Activated T-cell treated with anti-CD3 and anti-CD28 coated beads for 24 hours (primary cell): ENCODE results near the gene IGF2BP2.

Experiments used
- DNase-seq: peaks from one replicate; pipeline ENCODE4 v3.0.0-alpha.2; 2020; ENCODE audit warnings: low read depth

Gene IGF2BP2

DNA sequence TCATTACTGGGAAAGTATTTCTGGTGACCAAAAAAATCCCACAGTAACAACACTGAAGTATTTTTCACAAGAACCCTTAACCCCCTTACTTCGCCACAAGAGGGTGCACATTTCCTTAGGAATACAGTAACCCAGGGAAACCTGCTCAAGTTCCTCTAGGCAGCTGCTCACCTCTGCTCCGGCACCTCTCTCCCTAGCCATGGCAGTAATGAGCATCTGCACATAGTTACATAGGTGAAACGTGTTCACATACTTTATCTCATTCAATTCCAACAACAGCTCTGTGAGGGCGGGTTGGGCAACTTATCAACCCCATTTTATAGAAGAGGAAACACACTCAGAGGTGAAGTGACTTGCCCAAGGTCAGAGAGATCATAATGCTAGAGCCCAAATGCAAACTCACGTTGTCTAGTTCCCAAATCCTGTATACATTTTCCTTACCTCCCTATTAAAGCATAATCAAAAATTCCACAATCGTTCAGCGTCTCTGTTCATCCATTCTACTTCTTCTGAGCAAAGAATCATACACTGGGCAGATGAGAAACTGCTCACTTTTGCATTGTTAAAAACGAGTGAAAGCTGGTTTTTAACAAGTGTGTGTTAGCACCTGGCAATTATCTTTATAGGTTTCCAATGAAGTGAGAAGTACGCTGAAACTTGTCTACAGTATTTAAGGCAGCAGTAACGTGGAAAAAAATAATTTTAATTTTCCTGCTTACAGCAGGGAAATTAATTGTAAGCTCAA lies 90.7 kb downstream of the IGF2BP2 start:
- DNase-seq = no peak

GRCh38 chr3:185732782-185733181 lies 92.1 kb downstream of the IGF2BP2 start:
- DNase-seq = no peak

DNA sequence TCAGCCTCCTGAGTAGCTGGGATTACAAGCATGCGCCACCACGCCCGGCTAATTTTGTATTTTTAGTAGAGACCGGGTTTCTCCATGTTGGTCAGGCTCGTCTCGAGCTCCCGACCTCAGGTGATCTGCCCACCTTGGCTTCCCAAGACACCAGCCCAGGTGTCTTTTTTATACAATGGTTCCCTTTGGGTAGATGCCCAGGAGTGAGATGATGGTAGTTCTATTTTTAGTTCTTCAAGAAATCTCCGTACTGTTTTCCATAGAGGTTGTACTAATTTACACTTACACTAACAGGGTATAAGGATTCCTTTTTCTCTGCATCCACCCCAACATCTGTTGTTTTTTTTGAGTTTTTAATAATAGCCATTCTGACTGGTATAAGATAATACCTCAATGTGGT lies 94.3 kb downstream of the IGF2BP2 start:
- no peak for DNase-seq

GRCh38 chr3:185729337-185730055 lies 95.3 kb downstream of the IGF2BP2 start:
- DNase-seq = no peak

- no peak for DNase-seq
Observed at GRCh38 chr3:185728630-185729336, 96.1 kb downstream of the IGF2BP2 start.

GRCh38 chr3:185727873-185728272 lies 97.0 kb downstream of the IGF2BP2 start:
- no peak for DNase-seq

DNA sequence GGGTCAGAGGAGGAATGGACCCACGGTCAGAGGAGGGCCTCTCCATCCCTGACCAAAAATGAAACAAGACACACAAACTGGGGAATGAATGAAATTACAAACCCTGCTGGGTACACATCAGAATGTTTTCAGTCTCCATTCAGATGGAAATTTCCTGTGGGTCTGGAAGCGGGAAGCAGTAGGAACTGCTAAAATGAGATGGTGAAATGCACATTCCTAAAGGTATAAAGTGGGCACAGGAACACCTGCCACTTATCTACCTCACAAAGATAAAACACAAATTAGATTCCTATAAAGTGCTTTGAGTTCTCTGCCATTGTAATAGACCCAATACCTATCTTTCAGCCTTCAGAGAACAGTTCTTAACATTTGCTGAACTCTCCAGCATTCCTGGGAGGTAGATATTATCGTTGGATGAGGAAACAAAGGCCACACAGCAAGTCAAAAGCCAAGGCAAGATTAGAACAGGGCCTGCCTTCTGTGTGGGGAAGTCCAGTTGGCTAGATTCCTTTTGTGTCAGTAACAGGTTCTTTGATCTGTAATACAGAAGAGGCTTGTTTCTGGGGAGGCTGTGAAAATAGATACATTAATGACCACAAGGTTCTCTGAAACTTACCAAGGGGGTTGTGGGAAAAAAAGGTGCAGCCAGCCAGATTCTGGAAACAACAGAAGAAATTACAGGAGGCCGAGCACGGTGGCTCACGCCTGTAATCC lies 98.4 kb downstream of the IGF2BP2 start:
- no peak for DNase-seq

GRCh38 chr3:185724761-185725160 lies 100.1 kb downstream of the IGF2BP2 start:
- no peak for DNase-seq

- DNase-seq = no peak
Observed at GRCh38 chr3:185724251-185724650, 100.6 kb downstream of the IGF2BP2 start.

DNA sequence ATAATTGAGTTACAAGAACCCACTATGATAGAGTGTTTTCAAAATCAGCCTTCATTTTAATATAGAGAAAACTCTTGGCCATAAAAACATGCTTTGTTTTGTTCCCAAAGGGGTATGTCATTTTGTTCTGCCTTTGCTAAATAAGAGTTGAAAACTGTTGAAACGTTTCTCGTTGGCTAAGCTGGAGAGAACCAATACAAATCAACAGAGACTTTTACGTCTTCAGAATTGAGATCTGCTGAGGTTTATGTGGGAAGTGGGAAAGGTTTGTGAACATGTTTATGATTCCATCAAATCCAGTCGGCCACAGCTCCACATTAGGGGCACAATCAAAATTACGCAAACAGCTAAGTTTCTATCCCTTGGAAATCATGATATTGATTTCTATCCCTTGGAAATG lies 102.0 kb downstream of the IGF2BP2 start:
- no peak for DNase-seq

DNA sequence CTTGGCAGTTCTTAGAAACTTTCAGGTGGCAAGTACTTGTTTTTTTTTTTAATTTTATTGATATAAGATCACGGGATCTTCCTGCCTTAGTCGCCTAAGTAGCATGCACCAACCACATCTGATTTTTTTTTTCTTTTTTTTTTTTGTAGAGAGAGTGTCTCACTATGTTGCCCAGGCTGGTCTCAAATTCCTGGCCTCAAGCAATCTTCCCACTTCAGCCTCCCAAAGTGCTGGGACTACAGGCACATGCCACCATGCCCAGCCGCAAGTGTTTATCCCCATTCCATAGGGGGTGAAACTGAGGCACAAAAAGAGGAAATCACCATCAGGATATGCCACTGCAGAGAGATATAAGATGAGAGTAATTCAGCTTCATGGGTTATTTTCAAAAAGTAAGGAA lies 102.9 kb downstream of the IGF2BP2 start:
- no peak for DNase-seq

GRCh38 chr3:185720326-185720725 lies 104.5 kb downstream of the IGF2BP2 start:
- DNase-seq = no peak

GRCh38 chr3:185718736-185719593 lies 105.9 kb downstream of the IGF2BP2 start:
- no peak for DNase-seq

DNA sequence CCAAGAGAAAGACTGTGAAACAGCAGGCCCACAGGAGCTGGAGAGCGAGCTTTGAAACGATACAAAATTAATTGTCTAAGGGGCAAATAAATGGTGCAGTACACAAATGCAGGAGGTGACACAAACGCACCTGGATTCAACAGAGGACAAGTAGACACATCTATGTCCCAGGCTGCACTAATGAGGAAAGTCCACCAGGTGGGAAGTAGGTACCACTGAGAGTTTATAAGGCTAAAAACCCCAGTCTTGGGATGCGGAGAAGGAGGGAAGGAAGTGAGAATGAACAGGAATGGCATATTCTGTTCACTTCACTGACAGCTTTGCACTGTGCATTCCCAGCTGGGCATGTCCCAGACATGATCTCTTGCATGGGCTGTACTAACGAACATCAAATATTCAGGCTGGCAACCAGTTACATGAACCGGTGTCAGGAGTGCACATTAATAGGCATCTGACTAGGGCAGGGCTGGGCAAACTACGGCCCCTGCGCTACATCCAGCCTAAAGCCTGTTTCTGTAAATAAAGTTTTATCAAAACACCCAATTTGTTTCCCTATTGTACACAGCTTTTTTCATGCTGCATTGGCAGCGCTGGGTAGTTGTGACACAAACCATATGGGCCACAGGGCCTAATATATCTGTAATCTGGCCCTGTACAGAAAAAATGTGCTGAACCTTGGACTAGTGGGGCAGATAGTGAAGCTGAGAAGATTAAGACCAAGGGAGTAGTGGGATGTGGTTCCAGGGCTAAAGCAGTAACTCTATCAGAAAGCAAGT lies 107.0 kb downstream of the IGF2BP2 start:
- no peak for DNase-seq

GRCh38 chr3:185717121-185717520 lies 107.7 kb downstream of the IGF2BP2 start:
- DNase-seq = no peak

DNA sequence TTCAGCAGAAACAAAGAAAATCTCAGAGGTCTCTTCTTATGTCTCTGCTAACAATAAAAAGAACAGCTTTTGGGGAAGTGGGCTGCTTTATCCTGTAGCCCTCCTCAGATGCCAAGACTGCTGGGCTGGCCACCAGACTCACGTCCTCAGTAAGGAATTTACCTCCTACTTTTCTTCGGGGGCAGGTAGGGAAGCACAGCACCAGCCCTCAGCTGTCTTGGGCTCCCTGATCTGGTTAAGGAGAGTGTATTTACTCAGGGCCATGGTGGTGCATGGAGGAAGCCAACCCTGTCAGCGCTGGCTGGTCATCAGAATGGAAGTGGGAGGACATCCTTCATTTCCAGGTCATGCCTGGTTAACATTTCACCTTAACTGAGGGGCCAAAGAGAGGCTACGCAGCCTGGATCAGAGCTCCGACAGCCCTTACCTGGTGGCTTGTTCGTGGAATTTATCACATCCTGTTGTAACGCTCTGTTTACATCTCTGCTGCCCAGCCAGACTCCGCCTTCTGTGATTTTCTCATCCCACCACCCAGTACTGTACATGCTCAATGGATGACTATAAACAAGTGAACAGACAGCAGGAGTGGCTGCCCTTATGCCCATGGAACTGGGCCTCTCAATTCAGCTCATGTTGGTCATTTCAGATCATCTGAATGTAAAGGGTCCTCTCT lies 108.3 kb downstream of the IGF2BP2 start:
- DNase-seq = no peak

- DNase-seq = no peak
Observed at GRCh38 chr3:185715091-185715490, 109.8 kb downstream of the IGF2BP2 start.

DNA sequence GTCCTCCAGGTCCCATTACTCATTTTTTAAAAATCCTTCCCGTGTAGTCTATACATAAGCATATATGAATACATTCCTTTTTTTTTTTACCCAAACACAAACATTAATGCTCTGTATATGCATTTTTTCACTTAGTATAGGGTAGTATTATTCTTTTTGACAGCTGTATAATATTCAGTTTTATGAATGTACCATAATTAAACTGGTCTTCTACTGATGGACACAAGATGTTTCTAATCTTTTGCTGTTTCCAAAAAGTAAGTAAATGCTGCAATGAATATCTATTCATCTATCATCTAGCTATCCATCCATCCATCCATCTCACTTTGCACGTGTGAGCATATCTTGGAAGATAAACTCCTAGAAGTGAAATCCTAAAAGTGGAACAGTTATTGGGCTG lies 110.8 kb downstream of the IGF2BP2 start:
- no peak for DNase-seq

DNA sequence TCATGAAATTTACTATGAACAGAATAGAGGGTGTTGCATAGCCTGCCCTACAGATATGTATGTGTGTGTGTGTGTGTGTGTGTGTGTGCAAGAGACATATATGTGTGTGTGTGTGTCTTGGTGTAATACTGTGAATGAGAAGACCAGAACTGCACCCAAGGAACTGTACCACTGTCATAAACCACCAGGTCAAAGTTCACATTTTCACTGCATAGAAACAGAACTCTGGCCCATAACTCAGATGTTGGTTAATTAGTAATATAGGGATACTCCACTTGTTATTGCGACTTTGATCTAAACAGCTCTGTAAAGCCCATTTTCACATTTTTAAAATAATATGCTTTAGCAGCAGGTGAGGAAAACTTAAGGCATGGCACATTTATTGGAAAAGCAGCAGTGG lies 111.8 kb downstream of the IGF2BP2 start:
- DNase-seq = no peak

DNA sequence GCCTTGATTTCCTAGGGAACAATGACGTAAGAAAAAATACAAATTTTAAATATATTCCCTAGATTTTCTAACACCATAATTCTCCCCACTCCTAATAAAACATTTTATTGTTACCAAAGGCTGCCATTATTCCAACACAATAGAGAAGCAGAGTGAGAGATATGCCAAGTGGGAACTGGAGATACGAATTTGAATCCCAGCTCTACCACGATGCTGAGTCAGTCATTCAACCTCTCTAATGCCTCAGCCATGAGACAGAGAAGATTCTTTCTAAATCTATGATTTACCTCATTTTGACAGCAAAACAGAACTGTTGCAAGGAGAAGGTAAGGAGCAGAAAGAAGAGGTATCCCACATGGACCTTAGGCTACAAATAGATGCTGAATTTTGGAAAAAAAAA lies 112.5 kb downstream of the IGF2BP2 start:
- no peak for DNase-seq
